Cardiac muscle cell (in vitro differentiated cells and primary cell): ENCODE data around the gene TLE4. TPM values are rescaled to one million over a fixed set of nuclear protein-coding genes. Genes with fewer than 3 reads are reported as not detected.
"Not testable (repeated sequence)": the region's sequence is repeated elsewhere in the genome, so short reads cannot be mapped to it uniquely, and the experiment has no call there.

ENCODE experiments used
- DNase-seq, 2 donors: peaks; one replicate each; pipeline versions ENCODE4 v3.0.0 to v3.0.0-alpha.2; 2010 to 2017; ENCODE audit warnings: low read depth in 1 of 2, low spot score in 1 of 2
- H3K27ac ChIP-seq: fragments of 200-600 bp; sonication (generic); 2 replicates; pipeline ENCODE4 v1.5.1; 2016
- H3K27me3 ChIP-seq: fragments of 200-600 bp; sonication (generic); 2 replicates; pipeline ENCODE4 v1.6.0; 2016; ENCODE audit warnings: control low read depth
- H3K36me3 ChIP-seq: fragments of 200-600 bp; sonication (generic); 2 replicates; pipeline ENCODE4 v1.5.1; 2016; ENCODE audit warnings: control low read depth
- H3K4me1 ChIP-seq: fragments of 200-600 bp; sonication (generic); 2 replicates; pipeline ENCODE4 v1.8.1; 2017; ENCODE audit warnings: low read depth, mild to moderate bottlenecking, mixed run types
- H3K4me3 ChIP-seq: fragments of 200-600 bp; sonication (generic); 2 replicates; pipeline ENCODE4 v1.5.1; 2016; ENCODE audit warnings: mild to moderate bottlenecking
- H3K9me3 ChIP-seq: fragments of 200-600 bp; sonication (generic); 2 replicates; pipeline ENCODE4 v1.5.1; 2017; ENCODE audit warnings: low read depth, mild to moderate bottlenecking, control low read depth
- polyA plus RNA-seq: library from polyadenylated mRNA; unstranded; fragments of >200 nt; fragmentation: Nextera tagmentation; extraction: Ambion mirVana; gene quantifications from 2 replicates; pipeline ENCODE4 v1.2.1, GENCODE V29; 2016
- total RNA-seq: library from RNA; depleted of rRNA; stranded (reverse); fragments of >200 nt; gene quantifications from 2 replicates; pipeline ENCODE4 v1.2.3, GENCODE V29; 2016
- TF ChIP-seq, protein P1 (sequence below): IDR thresholded peaks from 2 replicates; pipeline ENCODE4 v1.5.1; 2012; ENCODE audit warnings: low read depth, mild to moderate bottlenecking, low read length

Gene TLE4
- total and polyA plus RNA-seq, 2 experiments from 2014 or later: 9.1 to 11.9 TPM

DNA sequence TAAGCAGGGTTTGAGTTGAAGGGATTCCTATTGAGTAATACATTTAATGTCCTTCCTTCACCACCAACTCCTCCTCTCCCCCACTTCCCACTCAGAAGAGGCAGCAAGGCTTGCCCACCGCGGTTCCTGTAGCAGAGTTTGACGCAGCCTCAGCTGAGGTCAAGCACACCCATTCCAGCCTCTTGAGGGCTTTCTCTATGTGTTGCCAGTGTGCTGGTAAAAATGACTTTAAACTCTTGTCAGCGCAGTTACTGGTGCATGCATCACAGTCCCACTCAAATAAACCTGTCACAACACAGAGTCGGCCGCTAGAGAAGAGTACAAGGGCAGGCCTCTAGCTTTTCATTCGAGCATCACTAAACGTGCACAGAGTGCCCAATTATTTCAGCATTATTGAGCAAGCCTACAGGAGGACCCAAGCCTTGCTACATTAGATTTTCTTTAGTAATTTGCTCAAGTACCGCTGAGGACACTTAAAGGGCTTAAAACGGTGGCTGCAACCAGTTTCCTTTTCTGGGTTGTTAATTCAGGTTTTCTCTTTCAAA lies 79.6 kb downstream of the TLE4 start:
- no peaks in the 10 kb centered on the region for H3K36me3 ChIP-seq
- peak in 1 of 2 donors; percentile 7 for DNase-seq
- no peaks in the 10 kb centered on the region for H3K9me3 ChIP-seq
- TF ChIP-seq, protein P1, sequence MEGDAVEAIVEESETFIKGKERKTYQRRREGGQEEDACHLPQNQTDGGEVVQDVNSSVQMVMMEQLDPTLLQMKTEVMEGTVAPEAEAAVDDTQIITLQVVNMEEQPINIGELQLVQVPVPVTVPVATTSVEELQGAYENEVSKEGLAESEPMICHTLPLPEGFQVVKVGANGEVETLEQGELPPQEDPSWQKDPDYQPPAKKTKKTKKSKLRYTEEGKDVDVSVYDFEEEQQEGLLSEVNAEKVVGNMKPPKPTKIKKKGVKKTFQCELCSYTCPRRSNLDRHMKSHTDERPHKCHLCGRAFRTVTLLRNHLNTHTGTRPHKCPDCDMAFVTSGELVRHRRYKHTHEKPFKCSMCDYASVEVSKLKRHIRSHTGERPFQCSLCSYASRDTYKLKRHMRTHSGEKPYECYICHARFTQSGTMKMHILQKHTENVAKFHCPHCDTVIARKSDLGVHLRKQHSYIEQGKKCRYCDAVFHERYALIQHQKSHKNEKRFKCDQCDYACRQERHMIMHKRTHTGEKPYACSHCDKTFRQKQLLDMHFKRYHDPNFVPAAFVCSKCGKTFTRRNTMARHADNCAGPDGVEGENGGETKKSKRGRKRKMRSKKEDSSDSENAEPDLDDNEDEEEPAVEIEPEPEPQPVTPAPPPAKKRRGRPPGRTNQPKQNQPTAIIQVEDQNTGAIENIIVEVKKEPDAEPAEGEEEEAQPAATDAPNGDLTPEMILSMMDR: no peak
- H3K27ac ChIP-seq: no peak overlapping the region
- no peaks in the 10 kb centered on the region for H3K4me1 ChIP-seq
- H3K27me3 ChIP-seq: no peaks in the 10 kb centered on the region
- no peak overlapping the region for H3K4me3 ChIP-seq

DNA sequence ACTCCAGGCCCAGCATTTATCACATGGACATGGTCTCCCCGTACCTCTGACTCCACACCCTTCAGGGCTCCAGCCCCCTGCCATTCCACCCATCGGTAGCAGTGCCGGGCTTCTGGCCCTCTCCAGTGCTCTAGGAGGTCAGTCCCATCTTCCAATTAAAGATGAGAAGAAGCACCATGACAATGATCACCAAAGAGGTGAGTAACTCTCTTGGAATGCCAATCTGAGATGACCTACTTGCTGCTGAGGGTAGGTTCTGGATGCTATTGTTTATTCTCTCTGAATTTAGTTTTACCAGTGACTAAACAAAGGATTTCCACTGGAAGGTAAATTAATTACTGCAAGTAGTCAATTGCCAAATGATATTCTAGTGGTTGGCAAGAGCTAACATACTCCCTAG lies 80.8 kb downstream of the TLE4 start:
- Histone ChIP-seq H3K27me3 (no peaks in the 10 kb centered on the region), H3K9me3 (no peaks in the 10 kb centered on the region), H3K4me3 (no peak overlapping the region), H3K36me3 (no peaks in the 10 kb centered on the region), H3K27ac (no peak overlapping the region), H3K4me1 (no peaks in the 10 kb centered on the region)
- DNase-seq: no peak
- TF ChIP-seq, protein P1: no peak

DNA sequence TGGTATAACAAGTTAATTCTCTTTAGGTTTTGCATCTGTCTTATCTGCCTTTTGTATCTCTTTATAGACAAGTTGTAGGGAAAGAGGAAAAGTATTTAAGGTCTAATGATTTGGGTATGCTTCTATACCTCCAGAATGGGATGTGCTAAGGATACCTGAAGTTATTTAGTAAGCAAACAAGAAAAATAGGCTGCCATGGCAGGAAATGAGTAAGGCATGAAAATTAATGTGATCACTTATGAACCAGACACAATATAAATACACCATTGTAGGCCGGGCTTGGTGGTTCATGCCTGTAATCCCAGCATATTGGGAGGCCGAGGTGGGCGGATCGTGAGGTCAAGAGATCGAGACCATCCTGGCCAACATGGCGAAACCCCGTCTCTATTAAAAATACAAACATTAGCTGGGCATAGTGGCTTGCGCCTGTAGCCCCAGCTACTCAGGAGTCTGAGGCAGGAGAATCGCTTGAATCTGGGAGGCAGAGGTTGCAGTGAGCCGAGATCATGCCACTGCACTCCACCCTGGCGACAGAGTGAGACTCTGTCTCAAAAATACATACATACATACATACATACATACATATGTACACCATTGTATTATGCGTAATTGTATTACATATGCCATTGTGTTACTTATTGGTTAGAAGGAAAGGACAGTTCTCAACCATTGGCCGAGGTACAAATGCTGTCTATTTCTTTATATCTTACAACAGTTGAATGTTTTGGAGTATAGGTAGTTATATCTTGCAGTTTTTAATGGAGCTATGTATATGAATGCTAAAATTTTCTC lies 83.0 kb downstream of the TLE4 start:
- H3K27me3 ChIP-seq, H3K36me3 ChIP-seq, H3K9me3 ChIP-seq, H3K27ac ChIP-seq, H3K4me1 ChIP-seq, H3K4me3 ChIP-seq, DNase-seq: not testable (repeated sequence)

DNA sequence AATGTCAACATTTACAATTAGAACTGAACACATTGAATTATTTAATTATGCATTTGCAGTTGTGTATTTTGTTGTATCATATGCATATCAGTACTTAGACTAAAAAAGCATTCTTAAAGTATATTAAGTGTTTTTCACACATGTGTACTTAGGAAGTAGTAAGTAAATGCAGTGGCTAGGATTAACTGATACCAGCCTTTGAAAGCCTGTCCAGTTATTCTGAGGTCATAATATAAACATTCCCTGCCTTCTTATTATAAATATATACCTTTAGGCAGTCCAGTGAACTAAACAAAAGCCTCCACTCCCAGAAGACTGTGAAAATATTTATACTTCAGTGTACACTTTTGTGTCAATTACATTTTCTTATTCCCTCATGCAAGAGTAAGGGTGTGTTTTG lies 83.8 kb downstream of the TLE4 start:
- Histone ChIP-seq H3K4me1 (no peaks in the 10 kb centered on the region), H3K27me3 (no peaks in the 10 kb centered on the region), H3K9me3 (no peaks in the 10 kb centered on the region), H3K4me3 (no peak overlapping the region), H3K27ac (no peak overlapping the region), H3K36me3 (no peaks in the 10 kb centered on the region)
- TF ChIP-seq, protein P1: no peak
- no peak for DNase-seq

DNA sequence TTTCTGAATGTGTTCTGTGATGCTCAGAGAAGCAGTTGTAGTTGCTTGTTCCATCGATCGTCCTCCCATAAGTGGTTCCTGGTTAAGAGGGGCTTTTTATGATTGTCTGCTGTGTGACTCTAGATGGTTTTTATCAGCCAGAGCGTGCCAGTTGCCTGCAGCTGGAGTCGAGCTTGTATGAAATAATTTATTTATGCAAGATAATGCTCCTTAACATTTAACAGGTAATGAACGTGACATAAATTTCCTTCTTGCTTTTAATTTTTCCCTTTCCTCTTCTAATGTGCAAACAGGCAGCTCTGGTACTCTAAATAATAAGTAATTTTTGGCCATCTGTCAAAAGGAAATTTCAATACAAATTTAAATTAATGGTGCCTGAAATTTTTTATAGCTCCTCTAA lies 84.4 kb downstream of the TLE4 start:
- TF ChIP-seq, protein P1: no peak
- Histone ChIP-seq H3K27ac (no peak overlapping the region), H3K4me3 (no peak overlapping the region), H3K4me1 (no peaks in the 10 kb centered on the region), H3K9me3 (no peaks in the 10 kb centered on the region), H3K36me3 (no peaks in the 10 kb centered on the region), H3K27me3 (no peaks in the 10 kb centered on the region)
- no peak for DNase-seq

DNA sequence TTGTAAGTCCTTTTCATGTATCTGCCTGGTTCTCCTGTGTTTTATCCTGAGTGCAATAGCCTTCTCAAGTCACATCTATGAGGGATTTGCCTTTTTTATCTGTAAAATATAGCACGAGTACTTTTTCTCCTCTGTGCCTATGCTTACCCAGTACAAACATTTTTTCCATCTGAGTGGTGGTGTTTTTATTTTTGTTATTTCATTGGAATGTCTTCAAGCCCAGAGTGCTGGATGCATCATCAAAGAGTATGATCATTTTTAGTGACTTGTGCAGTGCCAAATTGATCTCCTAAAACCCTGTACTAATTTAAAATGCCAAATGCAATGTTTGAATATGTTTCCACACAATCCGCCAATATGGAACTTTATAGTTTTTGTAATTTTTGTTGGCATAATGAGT lies 86.1 kb downstream of the TLE4 start:
- DNase-seq: no peak
- no peaks in the 10 kb centered on the region for H3K36me3 ChIP-seq
- no peak overlapping the region for H3K27ac ChIP-seq
- TF ChIP-seq, protein P1: no peak
- H3K4me3 ChIP-seq: no peak overlapping the region
- H3K27me3 ChIP-seq: no peaks in the 10 kb centered on the region
- no peaks in the 10 kb centered on the region for H3K4me1 ChIP-seq
- H3K9me3 ChIP-seq: no peaks in the 10 kb centered on the region
